Retinal pigment epithelial cell (primary cell): ENCODE results near the gene PTGES2.

Experiments
- DNase-seq: peaks from one replicate; pipeline ENCODE4 v3.0.0-alpha.2; 2010; ENCODE audit warnings: low read depth
- H3K4me3 ChIP-seq: 2 replicates; pipeline ENCODE4 v1.5.1; 2011; ENCODE audit warnings: mild to moderate bottlenecking, low read length, control low read depth, moderate library complexity
- TF ChIP-seq, protein P1 (sequence below): conservative IDR thresholded peaks from 2 replicates; pipeline ENCODE4 v1.5.1; 2011; ENCODE audit warnings: low read depth, low read length, control low read depth, inconsistent platforms

The PTGES2 gene

DNA sequence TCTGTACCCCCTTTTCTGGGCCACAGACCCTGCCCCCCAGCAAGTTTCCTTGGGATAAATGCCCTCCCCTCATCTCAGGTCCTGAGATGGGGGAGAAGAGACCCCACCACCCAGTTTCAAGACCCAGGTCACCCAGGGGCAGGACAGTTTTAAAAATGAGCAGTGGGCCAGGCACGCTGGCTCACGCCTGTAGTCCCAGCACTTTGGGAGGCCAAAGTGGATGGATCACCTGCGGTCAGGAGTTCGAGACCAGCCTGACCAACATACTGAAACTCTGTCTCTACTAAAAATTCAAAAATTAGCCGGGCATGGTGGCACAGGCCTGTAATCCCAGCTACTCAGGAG, 6.1 kb downstream of the PTGES2 start:
- no peak overlapping the region for H3K4me3 ChIP-seq
- TF ChIP-seq, protein P1, sequence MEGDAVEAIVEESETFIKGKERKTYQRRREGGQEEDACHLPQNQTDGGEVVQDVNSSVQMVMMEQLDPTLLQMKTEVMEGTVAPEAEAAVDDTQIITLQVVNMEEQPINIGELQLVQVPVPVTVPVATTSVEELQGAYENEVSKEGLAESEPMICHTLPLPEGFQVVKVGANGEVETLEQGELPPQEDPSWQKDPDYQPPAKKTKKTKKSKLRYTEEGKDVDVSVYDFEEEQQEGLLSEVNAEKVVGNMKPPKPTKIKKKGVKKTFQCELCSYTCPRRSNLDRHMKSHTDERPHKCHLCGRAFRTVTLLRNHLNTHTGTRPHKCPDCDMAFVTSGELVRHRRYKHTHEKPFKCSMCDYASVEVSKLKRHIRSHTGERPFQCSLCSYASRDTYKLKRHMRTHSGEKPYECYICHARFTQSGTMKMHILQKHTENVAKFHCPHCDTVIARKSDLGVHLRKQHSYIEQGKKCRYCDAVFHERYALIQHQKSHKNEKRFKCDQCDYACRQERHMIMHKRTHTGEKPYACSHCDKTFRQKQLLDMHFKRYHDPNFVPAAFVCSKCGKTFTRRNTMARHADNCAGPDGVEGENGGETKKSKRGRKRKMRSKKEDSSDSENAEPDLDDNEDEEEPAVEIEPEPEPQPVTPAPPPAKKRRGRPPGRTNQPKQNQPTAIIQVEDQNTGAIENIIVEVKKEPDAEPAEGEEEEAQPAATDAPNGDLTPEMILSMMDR: no peak
- no peak for DNase-seq

DNA sequence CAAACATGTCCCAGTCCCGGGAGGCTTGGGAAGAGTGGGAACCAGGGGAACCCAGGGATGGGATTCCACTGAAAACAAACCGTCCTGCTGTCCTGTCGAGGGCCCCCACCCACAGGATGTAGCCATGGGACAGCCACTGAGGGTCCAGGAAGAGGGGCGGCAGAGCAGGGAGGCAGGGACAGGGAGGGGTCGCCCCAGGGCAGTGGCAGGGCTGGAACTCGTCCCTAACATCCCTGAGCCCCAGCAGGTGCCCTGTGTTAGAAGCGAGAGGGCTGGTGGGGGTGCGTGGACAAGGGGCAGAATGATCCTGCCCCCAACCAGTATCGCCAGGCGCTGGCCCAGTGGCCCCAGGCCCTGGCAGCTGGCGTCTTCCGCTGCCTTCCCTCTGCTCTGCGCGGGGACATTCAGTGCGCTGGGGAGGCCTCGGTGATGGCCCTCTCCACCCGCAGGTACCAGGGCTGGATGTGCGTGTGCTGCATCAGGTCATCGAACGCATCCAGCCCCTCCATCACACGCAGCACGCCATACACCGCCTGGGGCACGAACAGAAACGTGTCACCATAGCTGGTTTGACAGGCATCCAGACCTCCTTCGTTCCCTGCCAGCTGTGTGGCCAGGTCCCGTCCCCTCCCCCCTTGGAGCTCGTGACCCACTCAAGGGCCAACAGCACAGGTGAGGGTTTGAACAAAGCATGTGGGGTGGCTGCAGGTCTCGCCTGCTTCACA, 6.6 kb downstream of the PTGES2 start:
- TF ChIP-seq, protein P1: no peak
- DNase-seq: no peak
- H3K4me3 ChIP-seq: no peak overlapping the region

DNA sequence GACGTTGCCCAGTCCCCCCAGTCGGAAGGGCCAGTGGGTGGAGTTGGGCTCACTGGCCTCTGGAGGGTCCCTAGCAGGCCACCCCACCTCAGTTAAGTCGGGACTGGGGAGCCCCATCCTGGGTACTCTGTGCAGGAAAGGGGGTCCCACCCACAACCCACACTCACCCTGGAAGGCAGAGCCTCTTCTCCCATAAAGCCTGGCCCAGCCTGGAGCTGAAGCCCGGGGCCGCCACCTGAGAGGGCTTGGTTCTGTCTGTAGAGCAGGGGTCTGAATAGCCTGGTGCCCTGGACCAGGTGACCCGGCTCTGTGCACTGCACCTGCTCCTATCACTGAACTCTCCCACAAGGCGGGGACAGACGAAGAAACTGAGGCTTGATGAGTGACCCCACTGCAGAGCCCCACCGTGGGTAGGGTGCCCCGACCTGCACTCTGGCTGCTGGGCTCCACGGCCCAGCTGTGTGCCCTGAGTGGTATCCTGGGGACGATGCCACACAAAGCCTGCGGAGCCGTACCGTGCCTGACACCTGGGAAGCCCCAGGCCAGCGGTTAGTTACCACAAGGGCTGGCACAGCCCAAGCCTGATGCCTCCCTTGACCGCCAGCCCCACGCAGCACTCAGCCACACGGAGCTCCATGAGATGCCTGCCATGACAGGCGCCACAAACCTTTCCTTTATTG, 7.3 kb downstream of the PTGES2 start:
- TF ChIP-seq, protein P1: no peak
- no peak overlapping the region for H3K4me3 ChIP-seq
- no peak for DNase-seq

DNA sequence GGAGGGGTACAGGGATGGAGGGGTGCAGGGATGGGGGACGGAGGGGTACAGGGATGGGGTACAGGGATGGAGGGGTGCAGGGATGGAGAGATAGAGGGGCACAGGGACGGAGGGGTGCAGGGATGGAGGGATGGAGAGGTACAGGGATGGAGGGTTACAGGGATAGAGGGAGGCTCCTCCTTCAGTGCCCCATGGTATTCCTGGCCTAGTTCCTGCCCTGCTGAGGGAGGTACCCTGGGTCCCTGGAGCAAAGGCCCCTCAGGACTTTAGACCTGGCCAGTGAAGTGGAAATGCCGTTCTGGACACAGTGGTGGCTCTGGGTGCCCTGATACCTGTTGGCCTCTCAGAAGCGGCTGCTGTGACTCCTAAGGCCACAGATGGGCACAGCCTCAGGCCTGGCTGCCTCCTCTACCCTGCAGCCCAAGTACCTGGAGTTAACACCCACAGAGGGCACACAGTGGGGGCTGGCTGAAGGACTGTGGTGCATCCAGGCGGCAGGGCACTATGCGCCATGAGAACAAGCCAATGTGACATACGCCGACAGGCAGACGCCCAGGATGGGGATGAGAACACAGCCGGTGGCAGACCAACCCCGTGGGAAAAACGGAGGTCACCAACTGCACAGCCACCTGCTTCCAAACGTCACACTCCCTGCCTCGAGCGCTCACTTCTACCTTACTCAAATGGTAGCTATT, 8.4 kb downstream of the PTGES2 start:
- TF ChIP-seq, protein P1: no peak
- no peak for DNase-seq
- H3K4me3 ChIP-seq: no peak overlapping the region

DNA sequence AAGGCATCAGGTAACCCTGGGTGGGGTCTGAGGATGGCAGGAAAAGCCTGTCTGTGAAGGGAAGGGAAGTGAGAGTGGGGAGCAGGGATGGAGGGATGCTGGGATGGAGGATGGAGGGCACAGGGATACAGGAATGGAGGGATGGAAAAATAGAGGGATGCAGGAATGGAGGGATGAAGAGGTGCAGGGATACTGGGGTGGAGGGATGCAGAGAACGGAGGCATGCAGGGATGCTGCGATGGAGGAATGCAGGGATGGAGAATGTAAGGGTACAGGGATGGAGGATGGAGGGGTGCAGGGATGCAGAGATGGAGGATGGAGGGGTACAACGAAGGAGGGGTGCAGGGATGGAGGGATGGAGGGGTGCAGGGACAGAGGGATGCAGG, 9.1 kb downstream of the PTGES2 start:
- no peak for DNase-seq
- no peak overlapping the region for H3K4me3 ChIP-seq
- TF ChIP-seq, protein P1: no peak

DNA sequence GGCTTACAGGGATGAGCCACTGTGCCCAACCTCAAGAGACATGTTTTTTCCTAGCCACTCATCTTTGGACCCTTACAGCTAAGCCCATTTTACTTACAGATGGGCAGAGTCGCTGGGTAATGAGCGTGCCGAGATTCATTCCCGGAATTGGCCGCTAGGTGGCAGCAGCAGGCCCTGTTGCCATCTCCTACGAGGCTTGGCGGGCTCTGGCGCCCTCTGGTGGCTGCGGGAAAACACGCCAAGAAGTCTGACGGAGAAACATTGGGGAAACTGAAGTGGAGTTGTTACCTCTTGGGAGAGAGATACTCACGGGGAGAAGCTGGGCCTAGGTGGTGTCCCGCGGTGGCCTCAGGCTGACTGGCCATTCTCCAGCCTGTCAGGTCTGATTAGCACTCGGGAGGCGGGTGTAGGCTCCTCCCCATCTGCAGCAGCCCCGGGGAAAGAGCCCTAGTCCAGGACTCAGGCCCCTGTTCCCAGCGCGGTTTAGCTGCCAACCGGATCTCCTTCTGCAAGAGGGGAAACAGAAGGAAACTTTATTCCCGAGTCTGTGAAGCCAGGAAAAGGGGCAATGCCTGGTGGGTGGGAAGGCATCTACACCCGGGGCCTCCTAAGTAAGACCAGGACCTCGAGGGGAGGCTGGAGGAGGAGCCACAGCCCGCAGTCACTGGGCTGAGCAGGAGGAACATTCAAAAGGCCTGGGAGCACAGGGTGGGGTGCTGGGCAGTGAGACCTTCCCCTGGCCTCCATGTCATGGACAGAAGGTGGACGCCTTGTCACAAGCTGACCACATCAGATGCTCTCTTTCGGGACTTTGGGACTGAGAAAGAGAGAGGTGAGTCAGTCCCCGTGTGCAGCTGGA, 9.7 kb downstream of the PTGES2 start:
- TF ChIP-seq, protein P1: peak; percentile 100
- H3K4me3 ChIP-seq: no peak overlapping the region
- no peak for DNase-seq
